Tibial nerve (tissue), 4 donors: ENCODE measurements around the gene DRICH1.

Experiments
- CTCF ChIP-seq, 5 experiments: fragments of 200-600 bp in 3 of 5; fragments of 450-650 bp in 2 of 5; sonication (generic) in 3 of 5; IDR thresholded peaks; one replicate each; pipeline ENCODE4 v1.5.1; 2016 to 2019; ENCODE audit warnings: antibody characterized with exemption in 5 of 5, mild to moderate bottlenecking in 3 of 5, moderate library complexity in 2 of 5
- EP300 ChIP-seq, 2 donors: sonication (generic); formaldehyde crosslinking; IDR thresholded peaks; one replicate each; pipeline ENCODE4 v1.6.1; 2017; ENCODE audit warnings: antibody characterized with exemption in 2 of 2, mild to moderate bottlenecking in 1 of 2
- POLR2A ChIP-seq, 2 donors: fragments of 450-650 bp; IDR thresholded peaks; one replicate each; pipeline ENCODE4 v1.6.1; 2017; ENCODE audit warnings: antibody characterized with exemption in 2 of 2, mild to moderate bottlenecking in 2 of 2, moderate library complexity in 2 of 2

GRCh38 chr22:23613193-23613972, 18.7 kb downstream of the DRICH1 start:
- no peak for TF ChIP-seq CTCF (IDR thresholded peaks at IDR 0.05)
- no peak for TF ChIP-seq POLR2A (IDR thresholded peaks at IDR 0.05)
- no peak for TF ChIP-seq EP300 (IDR thresholded peaks at IDR 0.05)
